Sigmoid colon (tissue), 4 donors: ENCODE measurements around the gene RBM45.
"Not testable (repeated sequence)": the region's sequence is repeated elsewhere in the genome, so short reads cannot be mapped to it uniquely, and the experiment has no call there.

Experiments used
- EP300 ChIP-seq, 4 donors: sonication (generic); formaldehyde crosslinking; IDR thresholded peaks; one replicate each; pipeline ENCODE4 v1.6.1; 2017; ENCODE audit warnings: antibody characterized with exemption in 4 of 4
- POLR2A ChIP-seq, 2 donors: fragments of 450-650 bp; IDR thresholded peaks; one replicate each; pipeline ENCODE4 v1.6.1; 2016; ENCODE audit warnings: antibody characterized with exemption in 2 of 2, mild to moderate bottlenecking in 2 of 2, moderate library complexity in 2 of 2
- TF ChIP-seq, protein P1 (sequence below), 4 experiments: fragments of 450-650 bp in 3 of 4; fragments of 200-600 bp in 1 of 4; IDR thresholded peaks; one replicate each; pipeline ENCODE4 v1.5.1; 2016 to 2019; ENCODE audit warnings: antibody characterized with exemption in 4 of 4, mild to moderate bottlenecking in 3 of 4, moderate library complexity in 2 of 4

GRCh38 chr2:178153878-178154277 is 41.6 kb downstream of the RBM45 start:
- TF ChIP-seq, protein P1, sequence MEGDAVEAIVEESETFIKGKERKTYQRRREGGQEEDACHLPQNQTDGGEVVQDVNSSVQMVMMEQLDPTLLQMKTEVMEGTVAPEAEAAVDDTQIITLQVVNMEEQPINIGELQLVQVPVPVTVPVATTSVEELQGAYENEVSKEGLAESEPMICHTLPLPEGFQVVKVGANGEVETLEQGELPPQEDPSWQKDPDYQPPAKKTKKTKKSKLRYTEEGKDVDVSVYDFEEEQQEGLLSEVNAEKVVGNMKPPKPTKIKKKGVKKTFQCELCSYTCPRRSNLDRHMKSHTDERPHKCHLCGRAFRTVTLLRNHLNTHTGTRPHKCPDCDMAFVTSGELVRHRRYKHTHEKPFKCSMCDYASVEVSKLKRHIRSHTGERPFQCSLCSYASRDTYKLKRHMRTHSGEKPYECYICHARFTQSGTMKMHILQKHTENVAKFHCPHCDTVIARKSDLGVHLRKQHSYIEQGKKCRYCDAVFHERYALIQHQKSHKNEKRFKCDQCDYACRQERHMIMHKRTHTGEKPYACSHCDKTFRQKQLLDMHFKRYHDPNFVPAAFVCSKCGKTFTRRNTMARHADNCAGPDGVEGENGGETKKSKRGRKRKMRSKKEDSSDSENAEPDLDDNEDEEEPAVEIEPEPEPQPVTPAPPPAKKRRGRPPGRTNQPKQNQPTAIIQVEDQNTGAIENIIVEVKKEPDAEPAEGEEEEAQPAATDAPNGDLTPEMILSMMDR (IDR thresholded peaks at IDR 0.05) = not testable (repeated sequence)
- TF ChIP-seq POLR2A, EP300 (IDR thresholded peaks at IDR 0.05): not testable (repeated sequence)
